ENCODE measurements around the gene DPCD.
"Not testable (repeated sequence)": the region's sequence is repeated elsewhere in the genome, so short reads cannot be mapped to it uniquely, and the experiment has no call there.

DPCD gene

GRCh38 chr10:101585841-101586240 lies 2.3 kb upstream of the DPCD start:
- DNase-seq (ENCODE audit: low read depth, low spot score): no peak
- Histone ChIP-seq H3K4me3 (ENCODE audit: low read length) (no peak overlapping the region), H3K27ac (ENCODE audit: low read length) (no peak overlapping the region), H3K36me3 (ENCODE audit: control insufficient read depth, insufficient read depth, low read length) (no peaks in the 10 kb centered on the region; the same call in 1 of the 2 replicates), H3K4me1 (ENCODE audit: control insufficient read depth, insufficient read depth, low read length) (peaks cover 6% of the 10 kb centered on the region), H3K9me3 (ENCODE audit: control insufficient read depth, insufficient read depth, low read length) (no peaks in the 10 kb centered on the region), H3K27me3 (ENCODE audit: control insufficient read depth, insufficient read depth, low read length) (no peaks in the 10 kb centered on the region)
- WGBS (ENCODE audit: insufficient coverage, insufficient read length): no CpG with 5 or more reads among the region's 9 CpGs

DNA sequence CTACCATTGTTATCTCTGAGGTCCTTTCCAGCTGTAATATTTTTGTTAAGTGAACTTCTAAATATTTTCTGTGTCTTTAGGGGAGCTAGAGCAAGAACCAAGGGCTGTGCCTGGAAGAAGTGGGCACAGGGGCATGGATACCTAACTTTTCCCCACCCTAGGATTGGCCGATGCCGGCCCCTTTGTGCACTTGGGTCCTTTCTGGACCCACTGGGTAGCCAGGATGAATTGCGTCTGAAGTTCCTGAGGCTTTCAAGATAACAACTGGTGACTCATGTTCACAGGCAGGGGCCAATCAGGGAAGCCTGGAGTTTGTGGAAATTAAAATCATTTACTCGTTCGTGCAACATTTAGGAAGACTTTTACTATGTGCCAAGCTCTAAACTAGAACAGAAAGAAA lies 758 bp downstream of the DPCD start:
- H3K36me3 ChIP-seq (ENCODE audit: control insufficient read depth, insufficient read depth, low read length): no peaks in the 10 kb centered on the region
- DNase-seq (ENCODE audit: low read depth, low spot score): no peak
- no CpG with 5 or more reads among the region's 5 CpGs for WGBS (ENCODE audit: insufficient coverage, insufficient read length)
- H3K27me3 ChIP-seq (ENCODE audit: control insufficient read depth, insufficient read depth, low read length): no peaks in the 10 kb centered on the region
- H3K27ac ChIP-seq (ENCODE audit: low read length): no peak overlapping the region
- no peaks in the 10 kb centered on the region for H3K4me1 ChIP-seq (ENCODE audit: control insufficient read depth, insufficient read depth, low read length)
- no peak overlapping the region for H3K4me3 ChIP-seq (ENCODE audit: low read length)
- H3K9me3 ChIP-seq (ENCODE audit: control insufficient read depth, insufficient read depth, low read length): no peaks in the 10 kb centered on the region

GRCh38 chr10:101593331-101593730 lies 5.2 kb downstream of the DPCD start:
- WGBS (ENCODE audit: insufficient coverage, insufficient read length): no CpG with 5 or more reads among the region's 2 CpGs
- not testable (repeated sequence) for H3K9me3 ChIP-seq (ENCODE audit: control insufficient read depth, insufficient read depth, low read length); H3K4me1 ChIP-seq (ENCODE audit: control insufficient read depth, insufficient read depth, low read length); H3K4me3 ChIP-seq (ENCODE audit: low read length); DNase-seq (ENCODE audit: low read depth, low spot score); H3K36me3 ChIP-seq (ENCODE audit: control insufficient read depth, insufficient read depth, low read length); H3K27me3 ChIP-seq (ENCODE audit: control insufficient read depth, insufficient read depth, low read length); H3K27ac ChIP-seq (ENCODE audit: low read length)

GRCh38 chr10:101595591-101596433 lies 7.7 kb downstream of the DPCD start:
- no peaks in the 10 kb centered on the region for H3K9me3 ChIP-seq (ENCODE audit: control insufficient read depth, insufficient read depth, low read length)
- no peak for DNase-seq (ENCODE audit: low read depth, low spot score)
- WGBS (ENCODE audit: insufficient coverage, insufficient read length): no CpG with 5 or more reads among the region's 13 CpGs
- no peaks in the 10 kb centered on the region for H3K36me3 ChIP-seq (ENCODE audit: control insufficient read depth, insufficient read depth, low read length)
- no peak overlapping the region for H3K27ac ChIP-seq (ENCODE audit: low read length)
- H3K4me3 ChIP-seq (ENCODE audit: low read length): no peak overlapping the region
- no peaks in the 10 kb centered on the region for H3K4me1 ChIP-seq (ENCODE audit: control insufficient read depth, insufficient read depth, low read length)
- H3K27me3 ChIP-seq (ENCODE audit: control insufficient read depth, insufficient read depth, low read length): no peaks in the 10 kb centered on the region

DNA sequence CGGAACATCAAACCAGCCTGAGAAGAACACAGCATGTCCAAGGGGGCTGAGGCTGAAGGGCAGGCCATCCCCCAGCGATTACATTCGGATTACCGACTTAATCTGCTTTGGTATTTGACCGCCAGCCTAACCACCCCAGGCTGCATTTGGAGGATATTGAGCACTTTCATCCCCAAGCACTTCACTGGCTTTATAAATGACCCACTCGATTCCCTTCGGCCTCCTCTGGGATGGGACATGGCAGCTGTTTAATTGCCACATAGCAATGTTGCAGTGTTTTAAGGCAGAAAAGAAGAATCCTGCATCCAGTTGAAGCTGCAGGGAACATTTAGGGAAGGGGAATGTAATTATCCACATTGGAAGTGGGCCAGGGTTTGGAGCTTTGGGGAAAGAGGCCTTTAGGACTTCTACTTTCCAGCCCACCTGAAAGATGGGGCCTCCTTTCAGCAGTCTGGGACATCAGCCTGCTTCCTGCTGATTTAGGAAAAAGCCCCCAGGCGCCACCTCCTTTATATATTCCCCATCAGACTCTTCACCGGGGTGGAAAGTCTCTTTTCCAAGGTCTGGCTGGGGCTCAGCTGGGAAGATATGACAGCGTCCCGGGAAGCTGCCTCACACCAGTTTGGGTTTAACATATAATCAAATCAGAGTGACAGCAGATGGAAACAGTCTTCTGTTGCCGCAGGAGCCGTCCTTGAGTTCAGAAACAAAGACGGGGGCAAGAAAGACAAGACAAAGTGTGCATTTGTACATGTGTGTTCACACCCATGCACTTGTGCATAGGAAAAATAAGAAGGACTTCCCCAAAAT lies 9.2 kb downstream of the DPCD start:
- DNase-seq (ENCODE audit: low read depth, low spot score): no peak
- Histone ChIP-seq H3K27ac (ENCODE audit: low read length) (no peak overlapping the region), H3K36me3 (ENCODE audit: control insufficient read depth, insufficient read depth, low read length) (no peaks in the 10 kb centered on the region), H3K9me3 (ENCODE audit: control insufficient read depth, insufficient read depth, low read length) (no peaks in the 10 kb centered on the region), H3K4me3 (ENCODE audit: low read length) (no peak overlapping the region), H3K27me3 (ENCODE audit: control insufficient read depth, insufficient read depth, low read length) (no peaks in the 10 kb centered on the region), H3K4me1 (ENCODE audit: control insufficient read depth, insufficient read depth, low read length) (no peaks in the 10 kb centered on the region)
- WGBS (ENCODE audit: insufficient coverage, insufficient read length): no CpG with 5 or more reads among the region's 14 CpGs

- no peaks in the 10 kb centered on the region for H3K9me3 ChIP-seq (ENCODE audit: control insufficient read depth, insufficient read depth, low read length)
- no peaks in the 10 kb centered on the region for H3K4me1 ChIP-seq (ENCODE audit: control insufficient read depth, insufficient read depth, low read length)
- no peaks in the 10 kb centered on the region for H3K36me3 ChIP-seq (ENCODE audit: control insufficient read depth, insufficient read depth, low read length)
- no peaks in the 10 kb centered on the region for H3K27me3 ChIP-seq (ENCODE audit: control insufficient read depth, insufficient read depth, low read length)
- DNase-seq (ENCODE audit: low read depth, low spot score): no peak
- no peak overlapping the region for H3K4me3 ChIP-seq (ENCODE audit: low read length)
- no peak overlapping the region for H3K27ac ChIP-seq (ENCODE audit: low read length)
- WGBS (ENCODE audit: insufficient coverage, insufficient read length): no CpG with 5 or more reads among the region's 1 CpG
These were observed 13.4 kb downstream of the DPCD start for GRCh38 chr10:101601541-101601940.

DNA sequence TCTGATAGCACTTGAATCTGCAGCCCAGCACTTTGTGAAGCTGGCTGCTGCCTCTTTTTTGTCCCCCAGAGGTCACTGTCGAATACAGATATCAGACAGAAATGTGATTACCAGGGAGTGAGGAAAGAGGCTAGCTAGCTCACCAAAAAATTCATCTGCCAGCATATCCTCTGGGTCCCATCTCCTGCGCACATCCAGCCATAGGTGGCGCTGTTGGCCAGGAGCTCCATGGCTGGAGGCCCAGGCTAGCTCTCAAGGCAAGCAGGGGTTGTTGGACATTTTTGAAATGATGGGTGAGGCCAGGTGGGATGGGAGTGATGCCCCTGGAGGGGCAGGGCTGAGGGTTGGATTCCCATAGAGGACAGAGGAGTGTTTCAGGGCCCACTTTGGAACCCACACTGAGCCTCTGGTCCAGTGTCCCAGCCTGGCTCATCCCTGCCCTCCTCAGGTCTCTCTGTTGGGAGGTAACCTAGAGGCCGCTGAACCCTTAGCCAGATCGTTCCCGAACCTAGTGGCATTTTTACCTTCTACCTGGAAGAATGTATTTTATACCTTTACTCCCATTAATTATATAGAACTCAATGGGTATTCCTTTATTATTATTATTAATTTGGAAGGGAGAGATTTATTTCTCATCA lies 14.8 kb downstream of the DPCD start:
- Histone ChIP-seq H3K36me3 (ENCODE audit: control insufficient read depth, insufficient read depth, low read length) (no peaks in the 10 kb centered on the region), H3K27ac (ENCODE audit: low read length) (no peak overlapping the region), H3K4me1 (ENCODE audit: control insufficient read depth, insufficient read depth, low read length) (no peaks in the 10 kb centered on the region), H3K27me3 (ENCODE audit: control insufficient read depth, insufficient read depth, low read length) (no peaks in the 10 kb centered on the region), H3K9me3 (ENCODE audit: control insufficient read depth, insufficient read depth, low read length) (no peaks in the 10 kb centered on the region), H3K4me3 (ENCODE audit: low read length) (no peak overlapping the region)
- no CpG with 5 or more reads among the region's 6 CpGs for WGBS (ENCODE audit: insufficient coverage, insufficient read length)
- peak; percentile 89 for DNase-seq (ENCODE audit: low read depth, low spot score)

- H3K9me3 ChIP-seq (ENCODE audit: control insufficient read depth, insufficient read depth, low read length): no peaks in the 10 kb centered on the region
- H3K4me3 ChIP-seq (ENCODE audit: low read length): no peak overlapping the region
- no CpG with 5 or more reads among the region's 2 CpGs for WGBS (ENCODE audit: insufficient coverage, insufficient read length)
- 0 out of 2 replicates have a peak, but pooled peaks cover 2% of the 10 kb centered on the region for H3K36me3 ChIP-seq (ENCODE audit: control insufficient read depth, insufficient read depth, low read length)
- no peak for DNase-seq (ENCODE audit: low read depth, low spot score)
- no peaks in the 10 kb centered on the region for H3K4me1 ChIP-seq (ENCODE audit: control insufficient read depth, insufficient read depth, low read length)
- H3K27me3 ChIP-seq (ENCODE audit: control insufficient read depth, insufficient read depth, low read length): no peaks in the 10 kb centered on the region
- no peak overlapping the region for H3K27ac ChIP-seq (ENCODE audit: low read length)
These were observed 19.0 kb downstream of the DPCD start for GRCh38 chr10:101607124-101607523.

- DNase-seq (ENCODE audit: low read depth, low spot score): no peak
- WGBS (ENCODE audit: insufficient coverage, insufficient read length): no CpG with 5 or more reads among the region's 4 CpGs
- Histone ChIP-seq H3K36me3 (ENCODE audit: control insufficient read depth, insufficient read depth, low read length) (0 out of 2 replicates have a peak, but pooled peaks cover 2% of the 10 kb centered on the region), H3K27ac (ENCODE audit: low read length) (no peak overlapping the region), H3K4me3 (ENCODE audit: low read length) (no peak overlapping the region), H3K9me3 (ENCODE audit: control insufficient read depth, insufficient read depth, low read length) (no peaks in the 10 kb centered on the region), H3K27me3 (ENCODE audit: control insufficient read depth, insufficient read depth, low read length) (no peaks in the 10 kb centered on the region), H3K4me1 (ENCODE audit: control insufficient read depth, insufficient read depth, low read length) (no peaks in the 10 kb centered on the region)
These were observed 21.4 kb downstream of the DPCD start for GRCh38 chr10:101609481-101609880.

DNA sequence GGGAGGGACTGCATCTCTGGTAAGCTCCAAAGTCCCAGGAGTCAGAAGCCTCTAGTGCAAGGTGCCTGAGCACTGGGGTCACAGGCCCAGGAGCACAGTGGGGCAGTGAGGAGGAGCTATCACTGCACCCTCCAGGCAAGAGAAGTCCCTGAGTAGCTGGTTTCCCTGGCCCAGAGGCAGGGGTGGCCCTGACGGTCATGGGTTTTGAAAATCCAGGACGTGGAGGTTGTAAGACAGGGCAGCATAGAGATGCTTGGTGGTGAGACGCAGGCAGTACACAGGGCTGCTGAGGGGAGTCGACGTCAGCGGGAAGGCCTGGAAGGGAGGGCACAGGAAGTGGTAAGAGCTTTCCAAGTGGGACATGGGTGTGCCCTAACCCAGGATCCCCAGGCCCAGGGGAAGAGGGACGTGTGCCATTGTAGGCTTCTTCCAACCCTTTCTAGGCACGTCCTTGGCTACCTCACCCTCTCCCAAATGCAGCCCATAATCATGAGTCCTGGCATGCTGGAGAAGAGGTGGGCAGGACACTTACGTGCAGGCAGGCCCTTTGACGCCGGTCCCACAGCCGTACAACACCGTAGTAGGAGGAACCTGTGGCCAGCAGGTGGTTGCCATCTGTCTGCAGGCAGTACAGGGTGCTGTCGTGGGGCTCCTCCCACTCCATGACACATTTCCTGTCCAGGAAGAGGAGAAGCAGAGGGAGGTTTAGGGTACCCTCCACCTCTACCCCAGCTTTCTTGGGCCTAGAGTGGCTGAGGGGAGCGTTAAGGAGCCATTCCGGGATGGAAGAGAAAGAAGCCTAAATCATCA lies 23.2 kb downstream of the DPCD start:
- no peak for DNase-seq (ENCODE audit: low read depth, low spot score)
- Histone ChIP-seq H3K27ac (ENCODE audit: low read length) (no peak overlapping the region), H3K4me1 (ENCODE audit: control insufficient read depth, insufficient read depth, low read length) (peaks cover 4% of the 10 kb centered on the region), H3K27me3 (ENCODE audit: control insufficient read depth, insufficient read depth, low read length) (no peaks in the 10 kb centered on the region), H3K36me3 (ENCODE audit: control insufficient read depth, insufficient read depth, low read length) (0 out of 2 replicates have a peak, but pooled peaks cover 2% of the 10 kb centered on the region), H3K9me3 (ENCODE audit: control insufficient read depth, insufficient read depth, low read length) (no peaks in the 10 kb centered on the region), H3K4me3 (ENCODE audit: low read length) (no peak overlapping the region)
- WGBS (ENCODE audit: insufficient coverage, insufficient read length): no CpG with 5 or more reads among the region's 16 CpGs

All from iPS DF 6.9 (cell line).